SK-N-SH (cell line): ENCODE measurements around the gene SPACA7. TPM values are rescaled to one million over a fixed set of nuclear protein-coding genes. Genes with fewer than 3 reads are reported as not detected.

Source experiments
- CTCF ChIA-PET: fragments of 300-600, 350-600 bp; formaldehyde crosslinking; extraction: SDS; loops from one replicate; lab custom pipeline; 2021; lab: Yijun Ruan, JAX
- POLR2A ChIA-PET: fragments of 350-600 bp; sonication (Branson Sonifier 250); formaldehyde crosslinking; extraction: SDS; loops from one replicate; lab custom pipeline; 2020; ENCODE audit warnings: antibody characterized with exemption, inconsistent platforms; lab: Yijun Ruan, JAX
- DNase-seq: peaks from one replicate; pipeline ENCODE4 v3.0.0; 2012
- H2AFZ ChIP-seq: fragments of 200-600 bp; sonication (generic); 2 replicates; pipeline ENCODE4 v1.8.1; 2016; ENCODE audit warnings: antibody characterized with exemption, mild to moderate bottlenecking, low read depth
- H3F3A ChIP-seq: fragments of 200-600 bp; sonication (generic); replicated peaks from 2 replicates; pipeline ENCODE3; 2016; ENCODE audit warnings: antibody characterized with exemption, mild to moderate bottlenecking; ENCODE audit not compliant: insufficient read depth
- H3K27ac ChIP-seq, 2 experiments: fragments of 200-500 bp in 1 of 2; fragments of 200-600 bp in 1 of 2; sonication (Bioruptor generic) in 1 of 2; sonication (generic), shearing (Covaris generic) in 1 of 2; 2 replicates each; pipeline versions ENCODE4 v1.5.1 to v1.6.1; 2014 to 2016; ENCODE audit warnings: low read depth in 2 of 2, inconsistent platforms in 1 of 2, low read length in 1 of 2, mild to moderate bottlenecking in 1 of 2, mixed read lengths in 1 of 2
- H3K27me3 ChIP-seq: fragments of 200-600 bp; sonication (generic), shearing (Covaris generic); 2 replicates; pipeline ENCODE4 v1.6.1; 2016; ENCODE audit warnings: mixed run types; ENCODE audit not compliant: insufficient read depth
- H3K36me3 ChIP-seq, 2 experiments: fragments of 200-500 bp in 1 of 2; fragments of 200-600 bp in 1 of 2; sonication (Bioruptor generic) in 1 of 2; sonication (generic) in 1 of 2; replicated peaks in 1 of 2; 2 replicates each; pipeline versions ENCODE3 to v1.5.1; 2014 to 2016; ENCODE audit warnings: low read length in 1 of 2, mild to moderate bottlenecking in 1 of 2; ENCODE audit not compliant: insufficient read depth in 2 of 2, control insufficient read depth in 1 of 2
- H3K4me1 ChIP-seq, 2 experiments: fragments of 200-500 bp in 1 of 2; fragments of 200-600 bp in 1 of 2; sonication (Bioruptor generic) in 1 of 2; sonication (generic), shearing (Covaris generic) in 1 of 2; 2 replicates each; pipeline versions ENCODE4 v1.5.1 to v1.6.1; 2014 to 2016; ENCODE audit warnings: low read depth in 1 of 2, low read length in 1 of 2, mixed run types in 1 of 2; ENCODE audit not compliant: insufficient read depth in 2 of 2, control insufficient read depth in 1 of 2
- H3K4me2 ChIP-seq: fragments of 200-600 bp; sonication (generic), shearing (Covaris generic); 2 replicates; pipeline ENCODE4 v1.6.1; 2017; ENCODE audit warnings: mixed run types
- H3K4me3 ChIP-seq, 2 experiments: fragments of 200-500 bp in 1 of 2; fragments of 200-600 bp in 1 of 2; sonication (Bioruptor generic) in 1 of 2; sonication (generic), shearing (Covaris generic) in 1 of 2; 2 replicates each; pipeline versions ENCODE4 v1.5.1 to v1.8.1; 2014 to 2016; ENCODE audit warnings: low read depth in 2 of 2, inconsistent platforms in 1 of 2, low read length in 1 of 2, mild to moderate bottlenecking in 1 of 2, mixed read lengths in 1 of 2, moderate library complexity in 1 of 2
- H3K79me2 ChIP-seq: fragments of 200-600 bp; sonication (generic); 2 replicates; pipeline ENCODE4 v1.8.1; 2017; ENCODE audit warnings: mild to moderate bottlenecking; ENCODE audit not compliant: insufficient read depth
- H3K9ac ChIP-seq: fragments of 200-600 bp; sonication (generic); 2 replicates; pipeline ENCODE4 v1.6.1; 2017; ENCODE audit warnings: mixed run types
- H3K9me2 ChIP-seq: fragments of 200-600 bp; sonication (generic); 2 replicates; pipeline ENCODE4 v1.6.1; 2017; ENCODE audit warnings: mixed run types
- H3K9me3 ChIP-seq: fragments of 200-600 bp; sonication (generic); 2 replicates; pipeline ENCODE4 v1.6.1; 2017; ENCODE audit warnings: mixed run types, mild to moderate bottlenecking, moderate library complexity
- H4K20me1 ChIP-seq: fragments of 200-600 bp; sonication (generic); 2 replicates; pipeline ENCODE4 v1.6.1; 2017; ENCODE audit warnings: mild to moderate bottlenecking, mixed run types; ENCODE audit not compliant: insufficient read depth
- CHD2 ChIP-seq: fragments of 150-350 bp; IDR thresholded peaks from 2 replicates; pipeline ENCODE4 v1.6.1; 2018; ENCODE audit warnings: low read length; ENCODE audit not compliant: partially characterized antibody
- CTCF ChIP-seq: fragments of 200-600 bp; sonication (generic); IDR thresholded peaks from 2 replicates; pipeline ENCODE4 v1.6.1; 2017; ENCODE audit warnings: antibody characterized with exemption, mild to moderate bottlenecking, moderate library complexity
- EP300 ChIP-seq, 2 experiments: IDR thresholded peaks; 2 replicates each; pipeline versions ENCODE4 v1.4.0 to v1.6.1; 2012; ENCODE audit warnings: borderline replicate concordance in 1 of 2, low read depth in 1 of 2, low read length in 1 of 2
- EZH2phosphoT487 ChIP-seq: fragments of 200-600 bp; sonication (generic); IDR thresholded peaks from 2 replicates; pipeline ENCODE4 v1.6.1; 2017; ENCODE audit warnings: low read depth, mixed run types, mild to moderate bottlenecking, antibody characterized with exemption, moderate library complexity, borderline replicate concordance
- IRF3 ChIP-seq: fragments of 150-350 bp; IDR thresholded peaks from 2 replicates; pipeline ENCODE4 v1.6.1; 2016; ENCODE audit warnings: mild to moderate bottlenecking, low read depth, low read length
- JUND ChIP-seq: IDR thresholded peaks from 2 replicates; pipeline ENCODE4 v1.4.0; 2012
- MAX ChIP-seq: IDR thresholded peaks from 2 replicates; pipeline ENCODE4 v1.4.0; 2012; ENCODE audit warnings: low read depth
- NFIC ChIP-seq: IDR thresholded peaks from 2 replicates; pipeline ENCODE4 v1.4.0; 2012; ENCODE audit warnings: borderline replicate concordance
- NRF1 ChIP-seq: IDR thresholded peaks from 2 replicates; pipeline ENCODE4 v1.6.1; 2012; ENCODE audit warnings: low read depth, mild to moderate bottlenecking, low read length
- PBX3 ChIP-seq: IDR thresholded peaks from 2 replicates; pipeline ENCODE4; 2012
- RAD21 ChIP-seq: IDR thresholded peaks from 2 replicates; pipeline ENCODE4 v1.6.1; 2012; ENCODE audit warnings: mild to moderate bottlenecking, low read length
- RCOR1 ChIP-seq: fragments of 150-350 bp; IDR thresholded peaks from 2 replicates; pipeline ENCODE4 v1.6.1; 2017; ENCODE audit warnings: antibody characterized with exemption, low read length
- SMC3 ChIP-seq: IDR thresholded peaks from 2 replicates; pipeline ENCODE4 v1.6.1; 2012; ENCODE audit warnings: low read depth, low read length, improper control_type of control experiment
- TAF1 ChIP-seq: IDR thresholded peaks from 2 replicates; pipeline ENCODE4 v1.6.1; 2012; ENCODE audit warnings: low read depth, mild to moderate bottlenecking, low read length, moderate library complexity, borderline replicate concordance
- TCF12 ChIP-seq: IDR thresholded peaks from 2 replicates; pipeline ENCODE4 v1.4.0; 2012
- USF2 ChIP-seq: fragments of 150-350 bp; IDR thresholded peaks from 2 replicates; pipeline ENCODE4 v1.6.1; 2017; ENCODE audit warnings: antibody characterized with exemption, low read length, low read depth, borderline replicate concordance
- WGBS: methylation state at CpG from one replicate; pipeline ENCODE4 v1.1.6; 2017; ENCODE audit warnings: low lambda C conversion rate; 5-methylcytosine and 5-hydroxymethylcytosine counted together
- polyA plus RNA-seq, 3 experiments: library from polyadenylated mRNA; depleted of rRNA; stranded (reverse); fragments of >200 nt; gene quantifications; 2 replicates each; pipeline ENCODE4 v1.2.3, GENCODE V29; 2012

The SPACA7 gene
- polyA plus RNA-seq, 1 of the 3 experiments (the other 2 are of a cell fraction): not detected

- Histone ChIP-seq H3K4me1 (no peaks in the 10 kb centered on the region; a peak in 1 of 4 replicates), H3K9me2 (no peaks in the 10 kb centered on the region), H4K20me1 (no peaks in the 10 kb centered on the region), H3K27ac (no peak overlapping the region), H3K9me3 (no peaks in the 10 kb centered on the region), H3K9ac (no peak overlapping the region), H3K79me2 (no peaks in the 10 kb centered on the region), H2AFZ (no peak overlapping the region), H3K27me3 (peaks cover 31% of the 10 kb centered on the region), H3K36me3 (no peaks in the 10 kb centered on the region), H3K4me3 (no peak overlapping the region), H3F3A (no peaks in the 10 kb centered on the region), H3K4me2 (no peak overlapping the region)
- ChIA-PET POLR2A (no interaction called here), CTCF (no interaction called here)
- 4% methylated on average over 13 of the region's 13 CpGs for whole genome bisulfite sequencing
- TF ChIP-seq NFIC (no peak), USF2 (no peak), CHD2 (no peak), RCOR1 (no peak), MAX (no peak), IRF3 (no peak), RAD21 (no peak), TCF12 (no peak), NRF1 (no peak), EP300 (IDR thresholded peaks at IDR 0.05; ENCODE audit: borderline replicate concordance in 1 of 2, low read depth in 1 of 2, low read length in 1 of 2) (no peak), PBX3 (no peak), JUND (no peak), SMC3 (no peak), EZH2phosphoT487 (no peak), TAF1 (no peak)
- DNase-seq: no peak
Measured at GRCh38 chr13:112349681-112350080, 26.5 kb upstream of the SPACA7 start.

GRCh38 chr13:112350300-112350699 lies 25.9 kb upstream of the SPACA7 start:
- Histone ChIP-seq H3K36me3 (no peaks in the 10 kb centered on the region), H2AFZ (no peak overlapping the region), H3K9ac (no peak overlapping the region), H3K79me2 (no peaks in the 10 kb centered on the region), H3F3A (no peaks in the 10 kb centered on the region), H3K27ac (no peak overlapping the region), H3K4me2 (no peak overlapping the region), H3K9me2 (no peaks in the 10 kb centered on the region), H3K4me1 (no peaks in the 10 kb centered on the region; a peak in 1 of 4 replicates), H3K27me3 (peaks cover 25% of the 10 kb centered on the region), H4K20me1 (no peaks in the 10 kb centered on the region), H3K9me3 (no peaks in the 10 kb centered on the region), H3K4me3 (no peak overlapping the region)
- 5% methylated on average over 5 of the region's 11 CpGs for WGBS
- ChIA-PET POLR2A (no interaction called here), CTCF (no interaction called here)
- no peak for DNase-seq
- no peak for TF ChIP-seq RAD21
- no peak for TF ChIP-seq CTCF
